ENCODE results near the gene CTNNA2. TPM values are rescaled to one million over a fixed set of nuclear protein-coding genes. Genes with fewer than 3 reads are reported as not detected.

CTNNA2 gene
- total RNA-seq, 1 donor from 2014 or later: 0.37 TPM

DNA sequence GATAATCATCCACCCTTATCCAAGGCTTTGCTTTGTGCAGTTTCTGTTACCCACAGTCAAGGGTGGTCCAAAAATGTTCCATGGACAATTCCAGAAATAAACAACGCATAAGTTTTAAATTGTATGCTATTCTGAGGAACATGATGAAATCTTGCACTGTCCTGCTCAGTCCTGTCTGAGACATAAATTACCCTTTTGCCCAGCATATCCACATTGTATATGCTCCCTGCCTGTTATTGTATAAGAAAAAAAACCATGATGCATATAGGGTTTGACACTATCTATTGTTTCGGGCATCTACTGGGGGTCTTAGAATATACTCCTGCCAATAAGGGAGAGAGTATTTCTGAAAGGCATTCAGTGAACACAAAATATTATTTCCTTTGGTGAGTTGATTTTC, 767.7 kb downstream of the CTNNA2 start:
- no peak for DNase-seq (ENCODE audit: low spot score)

DNA sequence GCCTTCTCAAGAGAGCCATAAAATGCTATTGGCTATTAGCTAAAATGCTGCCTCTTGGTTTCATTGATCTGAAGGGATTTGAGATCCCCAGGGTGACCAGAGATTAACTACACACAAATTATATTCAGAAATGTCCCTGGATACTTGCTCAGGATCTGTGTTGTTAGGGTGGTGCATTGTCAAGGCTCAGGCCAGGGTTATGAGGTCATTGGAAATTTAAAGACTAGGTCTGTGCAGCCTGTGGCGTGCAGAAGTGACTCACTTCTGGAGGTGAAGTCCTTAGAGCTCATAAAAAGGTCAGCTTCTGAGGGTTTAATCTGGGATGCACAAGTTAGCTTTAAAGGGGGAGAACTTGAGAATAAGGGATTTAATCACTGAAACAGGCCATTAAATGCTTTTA, 768.2 kb downstream of the CTNNA2 start:
- DNase-seq (ENCODE audit: low spot score): no peak

GRCh38 chr2:80288576-80288975, 775.7 kb downstream of the CTNNA2 start:
- DNase-seq (ENCODE audit: low spot score): no peak

- DNase-seq (ENCODE audit: low spot score): no peak
Measured at GRCh38 chr2:80291656-80292055, 778.8 kb downstream of the CTNNA2 start.

DNA sequence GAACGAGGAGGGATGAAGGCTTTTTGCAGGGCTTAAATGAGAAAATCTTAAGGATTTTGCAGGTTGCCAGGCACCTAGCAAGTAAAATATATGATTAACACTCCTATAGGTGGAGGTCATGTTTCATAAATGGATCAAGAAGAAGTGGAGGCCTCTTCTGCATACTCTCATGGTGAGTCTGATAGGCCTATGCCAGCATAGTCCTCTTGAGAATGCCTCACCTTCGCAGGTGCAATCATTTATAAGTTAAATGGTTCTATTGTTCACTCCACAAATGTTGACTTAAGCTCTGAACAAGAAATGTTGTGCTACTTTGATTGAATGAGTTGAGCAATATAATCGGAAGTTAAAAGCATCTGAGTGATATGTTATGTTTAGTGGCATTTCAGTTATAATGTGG, 779.6 kb downstream of the CTNNA2 start:
- no peak for DNase-seq (ENCODE audit: low spot score)

- no peak for DNase-seq (ENCODE audit: low spot score)
Measured at GRCh38 chr2:80293039-80293438, 780.2 kb downstream of the CTNNA2 start.

DNA sequence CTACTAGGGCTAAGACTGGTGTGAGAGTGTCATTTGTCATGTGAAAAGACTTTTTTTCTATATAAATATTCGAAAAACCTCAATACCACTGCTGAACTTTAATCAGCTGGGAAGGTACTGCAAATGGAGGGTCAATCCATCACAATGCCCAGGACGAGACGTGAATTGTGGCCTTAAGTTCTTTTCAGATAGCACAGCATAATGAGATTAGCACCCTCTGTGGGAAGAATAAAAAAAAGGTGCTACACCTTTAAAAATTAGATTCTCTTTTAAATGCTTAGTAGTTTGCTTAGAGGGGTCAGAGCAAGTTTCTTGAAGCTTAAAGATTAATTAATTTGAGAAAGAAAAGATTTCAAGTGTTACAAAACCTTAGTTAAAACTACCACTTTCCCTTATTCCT, 786.1 kb downstream of the CTNNA2 start:
- no peak for DNase-seq (ENCODE audit: low spot score)

DNA sequence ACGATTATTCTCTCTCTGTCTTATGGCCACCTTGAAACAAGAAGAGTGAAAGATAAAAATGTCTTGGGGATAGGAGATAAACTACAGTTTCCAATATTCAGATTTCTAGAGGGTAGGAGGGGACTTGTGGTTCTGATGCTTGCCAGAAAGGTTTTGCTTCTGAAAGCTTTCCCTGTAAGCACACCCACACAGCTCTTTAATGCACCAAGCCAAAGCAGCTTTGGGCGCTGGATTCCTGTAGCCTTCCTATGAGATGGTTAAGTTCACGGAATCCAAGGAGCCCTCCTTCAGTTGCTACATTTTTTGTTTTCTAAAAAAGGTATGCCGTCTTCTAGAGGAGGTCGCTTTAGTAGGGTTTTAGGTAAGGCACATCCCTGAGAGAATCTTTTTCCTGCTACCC, 786.8 kb downstream of the CTNNA2 start:
- DNase-seq (ENCODE audit: low spot score): no peak

- DNase-seq (ENCODE audit: low spot score): no peak
Measured at GRCh38 chr2:80300346-80300745, 787.5 kb downstream of the CTNNA2 start.

GRCh38 chr2:80300954-80301353, 788.1 kb downstream of the CTNNA2 start:
- no peak for DNase-seq (ENCODE audit: low spot score)

- no peak for DNase-seq (ENCODE audit: low spot score)
Measured at GRCh38 chr2:80302001-80302313, 789.1 kb downstream of the CTNNA2 start.

- DNase-seq (ENCODE audit: low spot score): no peak
Measured at GRCh38 chr2:80302314-80303005, 789.6 kb downstream of the CTNNA2 start.

DNA sequence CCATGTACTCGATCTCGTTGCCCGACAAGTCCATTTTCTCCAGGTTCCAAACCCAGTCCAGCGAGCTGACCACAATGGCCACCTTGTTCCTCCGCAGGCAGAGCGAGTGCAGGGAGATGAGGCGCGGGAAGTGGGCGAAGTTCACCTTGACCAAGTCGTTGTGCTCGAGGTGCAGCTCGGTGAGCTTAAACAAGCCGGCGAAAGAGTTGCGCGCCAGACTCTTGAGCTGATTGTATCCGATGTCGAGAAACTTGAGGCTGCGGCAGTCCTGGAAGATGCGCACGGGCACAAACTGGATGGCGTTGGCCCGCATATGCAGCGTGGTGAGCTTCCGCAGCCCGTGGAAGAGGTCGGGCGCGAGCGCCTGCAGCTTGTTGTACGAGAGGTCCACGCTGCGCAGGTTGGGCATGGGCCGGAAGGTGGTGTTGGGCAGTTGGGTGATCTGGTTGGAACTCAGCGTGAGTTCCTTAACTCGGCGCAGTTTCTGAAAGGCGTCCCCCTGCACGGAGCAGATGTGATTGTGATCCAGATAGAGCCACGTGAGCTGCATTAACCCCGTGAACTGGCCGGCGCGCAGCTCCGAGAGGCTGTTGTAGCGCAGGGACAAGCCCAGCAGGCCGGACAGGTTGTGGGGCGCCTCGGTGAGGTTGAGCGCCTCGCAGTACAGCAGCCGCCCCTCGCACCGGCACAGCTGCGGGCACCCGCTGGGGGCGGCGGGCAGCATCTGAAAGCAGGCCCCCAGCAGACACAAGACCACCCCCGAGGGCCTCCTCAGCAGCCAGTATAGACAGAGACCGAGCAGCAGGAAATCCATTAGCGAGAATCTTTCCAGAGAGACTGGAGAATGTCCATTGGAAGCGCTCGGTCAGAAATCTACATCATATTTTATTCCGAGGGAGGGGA, 790.4 kb downstream of the CTNNA2 start:
- no peak for DNase-seq (ENCODE audit: low spot score)

- no peak for DNase-seq (ENCODE audit: low spot score)
Measured at GRCh38 chr2:80303909-80304837, 791.3 kb downstream of the CTNNA2 start, which contains the start of gene LRRTM1. Gene LRRTM1, minus strand, starts transcription at chr2:80304752. Its CDS starts 933 bp downstream, at chr2:80303819.

- DNase-seq (ENCODE audit: low spot score): no peak
Measured at GRCh38 chr2:80311304-80311703, 798.5 kb downstream of the CTNNA2 start.

DNA sequence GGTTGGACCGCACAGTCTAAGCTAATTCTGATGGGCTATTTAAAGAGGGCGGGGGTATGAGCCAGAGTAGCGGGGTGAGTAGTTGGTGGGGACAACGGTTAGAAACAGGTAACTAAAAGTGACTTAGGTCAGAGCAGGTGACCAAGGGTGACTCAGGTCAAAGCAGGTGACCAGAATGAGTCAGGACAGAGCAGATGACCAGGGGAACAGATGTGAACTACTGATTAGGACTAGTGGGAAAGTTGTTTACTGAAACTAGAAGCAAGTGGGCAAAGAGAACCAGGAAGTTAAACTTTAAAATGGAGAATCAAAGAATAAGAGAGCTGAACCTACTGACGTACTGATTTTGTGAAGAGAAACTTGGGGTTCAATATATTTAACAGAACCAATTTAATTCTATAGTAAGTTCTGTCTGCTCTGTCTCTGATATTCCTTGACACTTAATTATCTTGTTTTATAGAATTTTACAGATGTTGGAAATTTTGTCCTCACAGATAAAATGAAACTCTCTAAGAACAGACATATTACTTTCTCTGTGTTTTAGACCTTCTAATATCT, 799.5 kb downstream of the CTNNA2 start:
- DNase-seq (ENCODE audit: low spot score): no peak

GRCh38 chr2:80322311-80322920, 809.6 kb downstream of the CTNNA2 start:
- no peak for DNase-seq (ENCODE audit: low spot score)

GRCh38 chr2:80322958-80323357, 810.1 kb downstream of the CTNNA2 start:
- no peak for DNase-seq (ENCODE audit: low spot score)

DNA sequence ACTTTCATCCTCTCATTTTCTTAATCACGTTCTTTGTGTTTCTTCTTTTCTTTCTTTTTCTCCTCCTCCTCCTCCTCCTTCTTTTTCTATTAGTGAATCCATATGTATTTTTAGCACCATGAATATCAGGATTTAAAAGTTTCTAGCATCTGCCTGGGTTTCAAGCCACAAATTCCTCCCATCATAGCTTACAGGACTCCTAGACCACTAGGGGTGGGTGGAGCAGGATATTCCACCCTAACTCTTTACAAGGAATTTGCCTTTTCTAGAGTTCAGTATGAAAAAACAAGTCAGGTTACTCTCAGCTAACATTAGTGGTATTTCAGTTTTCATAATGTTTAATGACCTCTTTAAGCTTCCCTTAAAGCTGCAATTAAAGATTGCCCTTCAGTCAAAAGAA, 810.8 kb downstream of the CTNNA2 start:
- no peak for DNase-seq (ENCODE audit: low spot score)

- no peak for DNase-seq (ENCODE audit: low spot score)
Measured at GRCh38 chr2:80324525-80324924, 811.7 kb downstream of the CTNNA2 start.

DNA sequence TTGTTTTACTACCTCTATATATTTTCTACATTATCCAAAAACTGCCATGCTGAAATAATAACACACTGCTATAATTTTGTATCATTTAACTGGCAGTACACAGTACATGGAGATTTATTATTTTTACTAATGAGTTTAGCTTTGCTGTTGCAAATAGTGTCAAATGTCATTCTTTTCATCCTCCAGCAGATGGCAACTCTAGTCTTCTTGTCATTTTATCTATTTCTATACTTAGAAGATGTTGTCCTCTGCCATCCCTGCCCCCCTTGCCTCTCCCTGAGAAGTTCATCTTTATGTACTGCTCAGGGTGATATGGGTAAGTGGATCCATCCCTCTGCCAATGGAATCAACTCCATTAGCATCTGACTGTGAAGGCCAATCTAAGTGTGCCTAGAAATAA, 813.4 kb downstream of the CTNNA2 start:
- DNase-seq (ENCODE audit: low spot score): no peak

Measured in mucosa of gallbladder (tissue), 1 donor.